ENCODE data around the gene ULK4. TPM values are rescaled to one million over a fixed set of nuclear protein-coding genes. Genes with fewer than 3 reads are reported as not detected.

The ULK4 gene
- total RNA-seq, 2 experiments from 2014 or later = 13.1 to 14.2 TPM

DNA sequence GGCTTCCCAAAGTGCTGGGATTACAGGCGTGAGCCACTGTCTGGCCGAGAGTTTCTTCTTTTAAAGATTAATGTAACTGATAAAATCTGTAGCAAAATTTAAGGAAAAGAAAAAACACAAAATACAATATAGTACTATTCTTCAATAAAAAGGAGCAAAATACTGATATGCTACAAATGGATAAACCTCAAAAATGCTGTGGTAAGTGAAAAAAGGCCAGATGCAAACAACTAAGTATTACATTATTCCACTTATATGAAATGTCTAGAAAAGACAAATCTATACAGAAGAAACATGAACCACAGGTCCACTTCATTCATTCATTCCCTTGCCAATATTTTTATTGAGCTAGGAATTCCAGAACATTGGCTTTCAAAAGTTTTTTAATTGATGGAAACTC is 463.1 kb downstream of the ULK4 start:
- intact Hi-C loops (cut with DNase I, micrococcal nuclease) = no loop called here
- Mint-ChIP-seq H3K27me3 (no peaks in the 10 kb centered on the region), H3K4me1 (no peaks in the 10 kb centered on the region), H3K36me3 (ENCODE audit: low read depth) (no peaks in the 10 kb centered on the region), H3K27ac (no peak overlapping the region), H3K9me3 (ENCODE audit: low read depth) (no peaks in the 10 kb centered on the region), H3K4me3 (no peak overlapping the region)
- CTCF ChIA-PET = interaction anchor here (1.2 kb wide), 1 partner anchor 16 kb away, joined by 4 read pairs; no protein-coding TSS in a partner anchor
- POLR2A ChIA-PET = no interaction called here
- DNase-seq (no peak), ATAC-seq (no peak)

DNA sequence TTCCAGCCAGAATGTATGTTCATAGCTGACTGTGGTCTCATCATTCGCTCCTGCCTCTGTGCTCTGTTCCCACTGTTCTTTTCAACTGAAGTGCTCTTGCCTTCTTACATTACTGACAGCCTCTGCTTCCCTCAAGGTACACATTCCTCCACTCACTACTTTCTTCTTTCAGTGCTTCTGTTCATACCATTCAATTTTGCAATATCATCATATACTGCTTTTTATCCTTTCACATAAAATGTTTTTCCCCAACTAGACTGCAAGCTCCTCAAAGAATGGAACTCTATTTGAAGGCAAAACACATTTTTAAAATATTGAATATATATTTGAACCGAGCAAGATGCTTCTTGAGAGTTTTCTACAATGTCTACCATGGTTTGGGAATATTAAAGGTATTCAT is 471.5 kb downstream of the ULK4 start:
- Mint-ChIP-seq H3K36me3 (ENCODE audit: low read depth) (no peaks in the 10 kb centered on the region), H3K4me3 (no peak overlapping the region), H3K9me3 (ENCODE audit: low read depth) (peaks cover 2% of the 10 kb centered on the region), H3K4me1 (no peaks in the 10 kb centered on the region), H3K27me3 (no peaks in the 10 kb centered on the region), H3K27ac (no peak overlapping the region)
- ChIA-PET POLR2A (interaction anchor here (0.7 kb wide), 1 partner anchor 136 kb away, joined by 3 read pairs; no protein-coding TSS in a partner anchor), CTCF (no interaction called here)
- intact Hi-C loops (cut with DNase I, micrococcal nuclease) = no loop called here
- ATAC-seq = no peak
- no peak for DNase-seq

DNA sequence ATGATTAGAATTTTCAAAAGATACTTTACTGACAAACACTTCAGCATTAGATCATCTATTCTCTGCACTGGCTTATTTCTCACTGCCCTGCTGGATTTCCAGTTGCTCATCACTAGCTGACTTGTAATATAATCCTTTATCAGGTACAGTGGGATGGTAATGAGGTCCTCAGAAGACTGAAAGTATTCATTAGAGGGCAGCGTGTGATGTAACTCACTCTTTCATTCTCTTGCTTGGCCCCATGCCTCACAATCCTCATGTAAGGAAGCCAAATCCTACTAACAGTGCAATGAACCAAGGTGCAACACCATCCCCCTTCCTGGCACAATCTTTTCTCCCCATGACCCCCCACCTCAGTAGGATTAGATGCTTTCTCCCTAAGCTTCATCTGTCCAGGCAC is 472.7 kb downstream of the ULK4 start:
- H3K9me3 Mint-ChIP-seq (ENCODE audit: low read depth) = peaks cover 2% of the 10 kb centered on the region
- H3K27ac Mint-ChIP-seq = no peak overlapping the region
- ChIA-PET CTCF (no interaction called here), POLR2A (no interaction called here)
- intact Hi-C loops (cut with DNase I, micrococcal nuclease) = no loop called here
- no peak for ATAC-seq
- no peaks in the 10 kb centered on the region for H3K27me3 Mint-ChIP-seq
- no peak for DNase-seq
- no peak overlapping the region for H3K4me3 Mint-ChIP-seq
- H3K4me1 Mint-ChIP-seq = no peaks in the 10 kb centered on the region
- no peaks in the 10 kb centered on the region for H3K36me3 Mint-ChIP-seq (ENCODE audit: low read depth)

DNA sequence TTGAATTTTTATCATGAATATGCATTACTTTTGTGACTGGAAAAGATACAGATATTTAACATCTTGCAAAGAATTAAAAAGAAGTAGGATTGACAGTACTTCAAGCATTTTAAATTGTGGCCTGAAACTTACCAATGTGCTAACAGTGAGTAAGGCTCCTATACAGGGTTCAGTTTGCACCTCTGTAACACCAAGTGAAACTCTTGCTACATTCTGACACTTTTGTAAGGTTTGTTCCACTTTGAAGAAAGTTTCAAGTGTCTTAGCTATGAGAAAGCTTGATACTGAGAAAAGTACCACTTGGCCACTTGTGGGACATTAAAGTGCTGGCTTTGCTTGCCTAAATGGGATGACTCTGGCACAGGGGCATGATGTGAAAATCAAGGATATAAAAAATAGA is 473.4 kb downstream of the ULK4 start:
- ChIA-PET CTCF (no interaction called here), POLR2A (no interaction called here)
- intact Hi-C loops (cut with DNase I, micrococcal nuclease) = no loop called here
- peaks cover 2% of the 10 kb centered on the region for H3K9me3 Mint-ChIP-seq (ENCODE audit: low read depth)
- H3K4me3 Mint-ChIP-seq = no peak overlapping the region
- no peaks in the 10 kb centered on the region for H3K4me1 Mint-ChIP-seq
- no peaks in the 10 kb centered on the region for H3K36me3 Mint-ChIP-seq (ENCODE audit: low read depth)
- DNase-seq = no peak
- ATAC-seq = no peak
- H3K27ac Mint-ChIP-seq = no peak overlapping the region
- H3K27me3 Mint-ChIP-seq = no peaks in the 10 kb centered on the region

DNA sequence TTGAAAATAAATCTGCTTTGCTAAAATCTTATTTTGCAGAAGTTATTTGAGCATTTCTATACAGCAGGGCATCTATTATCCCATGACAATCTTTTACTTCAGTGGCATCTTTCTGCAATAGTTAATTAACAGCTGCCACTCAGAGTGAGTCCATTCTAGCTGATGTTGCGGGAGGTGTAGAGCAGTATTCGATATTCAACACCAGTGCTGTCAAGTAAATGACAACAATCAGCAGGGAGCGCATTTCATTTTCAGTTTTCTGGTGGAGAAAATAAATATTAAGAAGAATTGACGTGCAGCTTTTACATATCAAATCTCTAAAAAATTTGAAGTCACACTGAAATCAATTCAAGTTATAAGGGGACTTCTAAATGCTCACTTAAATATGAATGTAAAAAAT is 476.4 kb downstream of the ULK4 start:
- DNase-seq (no peak), ATAC-seq (no peak)
- Mint-ChIP-seq H3K27ac (no peak overlapping the region), H3K36me3 (ENCODE audit: low read depth) (no peaks in the 10 kb centered on the region), H3K4me3 (no peak overlapping the region), H3K4me1 (no peaks in the 10 kb centered on the region), H3K27me3 (no peaks in the 10 kb centered on the region), H3K9me3 (ENCODE audit: low read depth) (no peaks in the 10 kb centered on the region)
- CTCF ChIA-PET = interaction anchor here (0.6 to 0.7 kb wide), 2 partner anchors 434 to 927 kb away, joined by 3 read pairs; no protein-coding TSS in a partner anchor
- intact Hi-C loops (cut with DNase I, micrococcal nuclease) = no loop called here
- POLR2A ChIA-PET = no interaction called here

DNA sequence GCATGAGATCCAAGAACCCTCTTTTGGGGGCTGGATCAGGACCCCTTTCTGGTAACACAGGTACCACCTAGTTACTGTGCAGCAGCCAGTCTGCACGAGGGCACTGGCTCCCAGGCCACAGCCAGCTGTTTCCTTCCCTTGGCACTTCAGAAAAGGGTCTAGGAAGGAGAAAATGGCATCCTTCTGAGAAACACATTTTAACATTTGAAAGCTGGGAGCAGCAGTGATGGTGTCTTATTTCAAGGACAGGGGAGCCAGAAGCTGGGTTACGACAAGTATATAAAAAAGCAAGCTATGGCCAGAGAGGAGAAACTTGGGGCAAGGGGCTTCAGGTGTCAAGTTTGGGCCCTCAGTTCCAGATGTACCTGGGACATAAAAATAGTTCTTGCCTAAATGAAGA is 479.8 kb downstream of the ULK4 start:
- ChIA-PET POLR2A (no interaction called here), CTCF (interaction anchor here (0.6 to 1.0 kb wide), 3 partner anchors 17 to 1164 kb away, joined by 3 to 4 read pairs (median 3); no protein-coding TSS in a partner anchor)
- Mint-ChIP-seq H3K4me3 (no peak overlapping the region), H3K9me3 (ENCODE audit: low read depth) (no peaks in the 10 kb centered on the region), H3K27ac (no peak overlapping the region), H3K27me3 (no peaks in the 10 kb centered on the region), H3K36me3 (ENCODE audit: low read depth) (no peaks in the 10 kb centered on the region), H3K4me1 (no peaks in the 10 kb centered on the region)
- intact Hi-C loops (cut with DNase I, micrococcal nuclease) = no loop called here
- ATAC-seq = no peak
- DNase-seq = no peak

DNA sequence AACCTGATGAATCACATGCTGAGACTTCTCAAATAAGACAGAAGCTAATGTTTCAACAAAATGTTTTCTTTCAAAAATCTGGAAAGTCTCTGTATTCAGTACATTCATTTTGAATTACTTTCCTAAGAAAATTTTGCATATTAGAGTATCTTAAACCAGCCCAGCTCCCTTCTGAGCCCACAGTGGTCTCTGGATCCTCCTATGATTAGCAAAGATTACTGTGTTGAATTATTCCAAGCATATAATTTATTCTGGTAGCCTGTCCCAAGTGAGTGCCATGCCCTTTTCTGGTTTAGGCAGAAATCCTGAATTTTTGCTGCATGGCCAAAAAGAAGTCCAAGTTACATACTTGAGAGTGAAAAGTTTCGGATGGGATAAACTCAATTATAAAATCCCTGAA is 483.6 kb downstream of the ULK4 start:
- Mint-ChIP-seq H3K27me3 (no peaks in the 10 kb centered on the region), H3K4me3 (no peak overlapping the region), H3K36me3 (ENCODE audit: low read depth) (peaks cover 6% of the 10 kb centered on the region), H3K4me1 (no peaks in the 10 kb centered on the region), H3K9me3 (ENCODE audit: low read depth) (peaks cover 8% of the 10 kb centered on the region), H3K27ac (no peak overlapping the region)
- intact Hi-C loops (cut with DNase I, micrococcal nuclease) = no loop called here
- DNase-seq = no peak
- no peak for ATAC-seq
- ChIA-PET POLR2A (no interaction called here), CTCF (interaction anchor here (0.6 kb wide), 1 partner anchor 621 kb away, joined by 3 read pairs; no protein-coding TSS in a partner anchor)

DNA sequence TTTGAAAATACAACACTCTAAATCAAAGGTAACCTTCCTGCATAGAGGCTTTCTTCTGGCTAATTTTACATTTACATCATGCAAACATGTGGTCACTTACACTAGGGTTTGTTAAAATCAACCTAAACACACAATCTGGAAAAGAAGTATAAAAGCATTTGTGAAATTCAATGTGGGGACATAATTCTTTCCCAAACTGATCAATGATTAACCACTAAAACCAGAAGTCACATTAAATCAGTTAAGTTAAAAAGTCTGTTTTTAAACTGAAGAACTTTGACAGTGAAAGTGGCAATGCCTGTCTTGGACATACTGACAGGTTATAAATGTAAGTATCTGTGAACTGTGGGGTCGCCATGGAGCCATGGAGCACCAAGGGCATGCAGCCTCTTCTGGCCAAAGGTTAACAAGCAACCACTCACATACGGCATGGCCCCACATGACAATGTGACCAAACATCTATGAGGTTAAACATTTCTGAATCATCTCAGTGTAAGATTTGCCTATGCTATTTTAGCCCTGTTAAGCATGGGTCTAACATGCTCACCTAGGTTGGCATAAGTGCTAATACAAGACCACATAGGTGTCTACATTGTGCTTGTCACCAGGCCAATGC is 484.4 kb downstream of the ULK4 start:
- intact Hi-C loops (cut with DNase I, micrococcal nuclease) = no loop called here

DNA sequence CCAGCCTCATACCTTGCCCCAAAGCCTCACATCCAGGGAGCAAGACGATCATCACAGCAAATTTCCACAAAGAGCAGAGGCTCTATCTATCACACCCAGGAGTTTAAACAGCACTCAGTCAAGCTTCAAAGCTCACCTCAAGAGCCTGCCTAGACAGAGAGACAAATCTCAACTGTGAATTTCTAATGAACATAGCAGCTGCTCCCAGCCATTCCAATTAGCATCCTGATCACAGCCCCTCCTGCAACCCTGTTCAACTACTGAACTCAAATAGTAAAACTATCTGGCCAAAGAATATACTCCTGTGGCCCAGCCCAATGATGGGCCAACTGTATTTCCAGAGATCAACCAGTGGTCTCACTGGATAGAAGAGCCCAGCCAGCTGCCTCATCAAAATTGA is 492.8 kb downstream of the ULK4 start:
- Mint-ChIP-seq H3K27me3 (no peaks in the 10 kb centered on the region), H3K27ac (no peak overlapping the region), H3K36me3 (ENCODE audit: low read depth) (peaks cover 18% of the 10 kb centered on the region), H3K9me3 (ENCODE audit: low read depth) (peaks cover 29% of the 10 kb centered on the region), H3K4me1 (peaks cover 2% of the 10 kb centered on the region), H3K4me3 (no peak overlapping the region)
- ATAC-seq (no peak), DNase-seq (no peak)
- ChIA-PET CTCF (interaction anchor here (0.5 to 1.0 kb wide), 3 partner anchors 13 to 234 kb away, joined by 3 read pairs; no protein-coding TSS in a partner anchor), POLR2A (no interaction called here)
- intact Hi-C loops (cut with DNase I, micrococcal nuclease) = no loop called here

More for the DNA sequence above, 484.4 kb downstream of the ULK4 start:
- POLR2A ChIA-PET = no interaction called here
- H3K36me3 Mint-ChIP-seq (ENCODE audit: low read depth) = peaks cover 7% of the 10 kb centered on the region
- H3K27ac Mint-ChIP-seq = no peak overlapping the region
- DNase-seq = no peak
- ATAC-seq = no peak
- CTCF ChIA-PET = no interaction called here
- H3K4me3 Mint-ChIP-seq = no peak overlapping the region
- H3K4me1 Mint-ChIP-seq = no peaks in the 10 kb centered on the region
- no peaks in the 10 kb centered on the region for H3K27me3 Mint-ChIP-seq
- H3K9me3 Mint-ChIP-seq (ENCODE audit: low read depth) = peaks cover 13% of the 10 kb centered on the region

DNA sequence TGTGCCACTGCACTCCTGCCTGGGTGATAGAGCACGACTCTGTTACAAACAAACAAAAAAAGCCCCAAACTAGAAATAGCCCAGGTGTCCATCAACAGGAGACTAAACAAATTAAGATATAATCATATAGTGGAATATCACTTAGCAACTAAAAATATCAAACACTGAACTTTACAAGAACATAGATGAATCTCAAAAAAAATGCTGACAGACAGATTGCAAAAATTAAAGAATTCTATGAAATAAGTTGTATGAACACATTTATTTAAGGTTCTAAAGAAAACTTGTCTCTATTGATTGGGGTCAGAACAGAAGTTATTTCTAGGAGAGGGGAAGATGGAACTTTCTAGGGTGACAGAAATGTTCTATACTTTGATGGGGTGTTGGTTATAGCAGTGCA is 494.4 kb downstream of the ULK4 start:
- H3K36me3 Mint-ChIP-seq (ENCODE audit: low read depth) = peaks cover 16% of the 10 kb centered on the region
- H3K27ac Mint-ChIP-seq = no peak overlapping the region
- ChIA-PET CTCF (interaction anchor here (0.8 kb wide), 1 partner anchor 9 kb away, joined by 3 read pairs; no protein-coding TSS in a partner anchor), POLR2A (no interaction called here)
- intact Hi-C loops (cut with DNase I, micrococcal nuclease) = no loop called here
- DNase-seq (no peak), ATAC-seq (no peak)
- H3K9me3 Mint-ChIP-seq (ENCODE audit: low read depth) = peaks cover 21% of the 10 kb centered on the region
- H3K27me3 Mint-ChIP-seq = no peaks in the 10 kb centered on the region
- H3K4me1 Mint-ChIP-seq = peaks cover 2% of the 10 kb centered on the region
- H3K4me3 Mint-ChIP-seq = no peak overlapping the region

DNA sequence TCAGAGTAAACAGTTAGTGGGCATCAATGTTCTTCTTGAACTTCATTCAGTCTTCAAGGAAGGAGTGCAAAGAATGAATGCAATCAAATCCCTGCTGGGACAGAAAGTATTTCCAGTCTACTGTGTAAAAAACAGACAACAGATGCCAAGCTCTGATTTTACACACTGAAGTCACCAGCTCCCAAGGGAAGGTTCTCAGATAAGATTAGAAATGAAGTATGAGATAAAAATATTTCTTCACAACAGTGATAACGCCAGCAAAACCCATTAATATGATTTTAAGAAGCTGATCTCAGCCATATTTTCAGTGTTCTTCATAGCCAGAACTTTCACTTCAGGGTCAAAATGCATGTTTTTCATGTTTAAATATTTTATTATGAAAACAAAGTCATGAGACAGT is 497.0 kb downstream of the ULK4 start:
- Mint-ChIP-seq H3K27ac (no peak overlapping the region), H3K4me1 (no peaks in the 10 kb centered on the region), H3K9me3 (ENCODE audit: low read depth) (peaks cover 8% of the 10 kb centered on the region), H3K27me3 (no peaks in the 10 kb centered on the region), H3K36me3 (ENCODE audit: low read depth) (peaks cover 10% of the 10 kb centered on the region), H3K4me3 (no peak overlapping the region)
- intact Hi-C loops (cut with DNase I, micrococcal nuclease) = no loop called here
- POLR2A ChIA-PET = no interaction called here
- no peak for ATAC-seq
- no peak for DNase-seq
- CTCF ChIA-PET = no interaction called here

DNA sequence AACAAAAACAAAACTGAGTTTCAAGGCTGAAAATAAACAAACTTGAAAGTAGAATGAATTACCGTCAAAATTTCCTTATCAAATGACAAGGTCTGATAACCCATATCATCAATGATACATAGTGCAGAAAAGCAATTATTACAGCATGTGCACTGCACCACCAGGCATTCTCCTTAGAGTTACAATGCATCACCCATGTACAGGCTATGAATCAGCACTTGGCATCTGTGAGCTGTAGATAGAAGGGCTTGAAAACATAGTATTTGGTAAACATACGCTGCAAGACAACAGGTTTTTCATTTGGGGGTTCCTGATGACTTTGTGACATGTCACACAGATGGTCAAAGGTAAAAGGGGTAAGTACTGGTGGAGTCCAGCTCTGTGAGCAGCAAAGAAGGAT is 497.5 kb downstream of the ULK4 start:
- Mint-ChIP-seq H3K27me3 (no peaks in the 10 kb centered on the region), H3K4me3 (no peak overlapping the region), H3K27ac (no peak overlapping the region), H3K4me1 (no peaks in the 10 kb centered on the region), H3K9me3 (ENCODE audit: low read depth) (peaks cover 3% of the 10 kb centered on the region), H3K36me3 (ENCODE audit: low read depth) (peaks cover 6% of the 10 kb centered on the region)
- CTCF ChIA-PET = no interaction called here
- intact Hi-C loops (cut with DNase I, micrococcal nuclease) = no loop called here
- POLR2A ChIA-PET = no interaction called here
- ATAC-seq = no peak
- DNase-seq = no peak

Data from activated CD4-positive, alpha-beta T cell treated with anti-CD3 and anti-CD28 coated beads for 36 hours (primary cell).